ENCODE results near the gene ARHGEF28. TPM values are rescaled to one million over a fixed set of nuclear protein-coding genes. Genes with fewer than 3 reads are reported as not detected.

The ARHGEF28 gene
- total and polyA plus RNA-seq, 8 donors = 14.9 to 36.2 (median 24.6) TPM

DNA sequence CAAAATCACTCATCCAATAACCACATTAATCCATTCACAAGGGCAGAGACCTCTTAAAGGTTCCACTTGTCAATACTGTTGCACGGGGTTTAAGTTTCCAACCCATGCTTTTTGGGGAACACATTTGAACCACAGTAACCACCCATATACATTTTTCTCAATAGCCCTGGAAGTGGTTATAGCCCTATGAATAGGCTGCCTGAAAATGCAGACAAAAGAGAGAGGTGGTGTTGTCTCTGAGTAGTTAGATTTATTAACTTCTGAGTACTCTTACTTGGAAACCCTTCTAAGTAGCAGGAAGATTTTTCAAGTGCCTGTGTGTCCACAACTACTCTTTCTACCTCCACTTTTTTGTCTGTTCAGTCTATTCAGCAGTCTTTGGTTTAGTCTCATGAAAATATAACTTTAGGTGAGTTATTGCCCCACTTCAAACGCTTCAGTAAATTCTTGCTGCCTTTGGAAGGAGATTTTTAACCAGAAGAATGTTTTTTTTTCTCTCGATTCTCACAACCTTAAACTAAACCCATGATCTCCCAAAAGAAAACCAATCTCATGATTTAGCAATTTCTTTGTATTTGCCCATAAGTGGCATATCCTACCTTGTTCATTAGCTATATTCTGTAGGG lies 42.6 kb downstream of the ARHGEF28 start:
- TF ChIP-seq, protein P1, sequence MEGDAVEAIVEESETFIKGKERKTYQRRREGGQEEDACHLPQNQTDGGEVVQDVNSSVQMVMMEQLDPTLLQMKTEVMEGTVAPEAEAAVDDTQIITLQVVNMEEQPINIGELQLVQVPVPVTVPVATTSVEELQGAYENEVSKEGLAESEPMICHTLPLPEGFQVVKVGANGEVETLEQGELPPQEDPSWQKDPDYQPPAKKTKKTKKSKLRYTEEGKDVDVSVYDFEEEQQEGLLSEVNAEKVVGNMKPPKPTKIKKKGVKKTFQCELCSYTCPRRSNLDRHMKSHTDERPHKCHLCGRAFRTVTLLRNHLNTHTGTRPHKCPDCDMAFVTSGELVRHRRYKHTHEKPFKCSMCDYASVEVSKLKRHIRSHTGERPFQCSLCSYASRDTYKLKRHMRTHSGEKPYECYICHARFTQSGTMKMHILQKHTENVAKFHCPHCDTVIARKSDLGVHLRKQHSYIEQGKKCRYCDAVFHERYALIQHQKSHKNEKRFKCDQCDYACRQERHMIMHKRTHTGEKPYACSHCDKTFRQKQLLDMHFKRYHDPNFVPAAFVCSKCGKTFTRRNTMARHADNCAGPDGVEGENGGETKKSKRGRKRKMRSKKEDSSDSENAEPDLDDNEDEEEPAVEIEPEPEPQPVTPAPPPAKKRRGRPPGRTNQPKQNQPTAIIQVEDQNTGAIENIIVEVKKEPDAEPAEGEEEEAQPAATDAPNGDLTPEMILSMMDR (IDR thresholded peaks at IDR 0.05) = no peak
- no peaks in the 10 kb centered on the region for H3K27me3 ChIP-seq
- intact Hi-C loops (cut with DNase I) = no loop called here
- H3K27ac ChIP-seq = no peak overlapping the region
- no peaks in the 10 kb centered on the region for H3K9me3 ChIP-seq
- DNase-seq (no peak), FAIRE-seq (no peak), ATAC-seq (no peak)
- peaks cover 23 to 37% (median 23%) of the 10 kb centered on the region in 3 donors for H3K4me1 ChIP-seq
- H3K4me3 ChIP-seq = no peak overlapping the region
- no peaks in the 10 kb centered on the region for H3K36me3 ChIP-seq
- 84 to 90% methylated on average over 3 of the region's 3 CpGs for WGBS, 2 donors

DNA sequence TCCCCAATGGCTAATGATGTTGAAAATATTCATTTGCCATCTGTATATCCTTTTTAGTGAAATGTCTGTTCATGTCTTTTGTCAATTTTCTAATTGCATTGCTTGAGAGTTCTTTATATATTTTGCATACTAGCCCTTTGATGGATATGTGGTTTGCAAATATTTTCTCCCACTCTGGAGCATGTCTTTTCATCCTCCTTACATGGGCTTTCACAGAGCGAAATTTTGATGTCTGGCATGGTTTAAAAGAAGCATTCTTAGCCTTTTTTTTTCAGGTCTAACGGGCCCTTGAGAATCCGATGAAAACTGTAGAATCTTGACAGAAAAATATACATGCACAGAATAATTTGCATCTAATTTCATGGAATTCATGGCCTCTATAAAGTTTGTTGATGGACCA lies 44.7 kb downstream of the ARHGEF28 start:
- intact Hi-C loops (cut with DNase I) = loop anchor here in 1 of 3 donors (10.0 kb wide), 1 partner anchor 46 kb away; the partner anchor contains the start of gene ARHGEF28
- Histone ChIP-seq H3K27ac (no peak overlapping the region), H3K4me1 (peaks cover 30 to 41% (median 32%) of the 10 kb centered on the region in 3 donors), H3K27me3 (no peaks in the 10 kb centered on the region), H3K9me3 (no peaks in the 10 kb centered on the region), H3K36me3 (no peaks in the 10 kb centered on the region), H3K4me3 (no peak overlapping the region)
- DNase-seq (no peak), ATAC-seq (no peak), FAIRE-seq (no peak)
- WGBS, 2 donors = 86 to 93% methylated on average over 3 of the region's 3 CpGs
- TF ChIP-seq, protein P1 (IDR thresholded peaks at IDR 0.05) = no peak

DNA sequence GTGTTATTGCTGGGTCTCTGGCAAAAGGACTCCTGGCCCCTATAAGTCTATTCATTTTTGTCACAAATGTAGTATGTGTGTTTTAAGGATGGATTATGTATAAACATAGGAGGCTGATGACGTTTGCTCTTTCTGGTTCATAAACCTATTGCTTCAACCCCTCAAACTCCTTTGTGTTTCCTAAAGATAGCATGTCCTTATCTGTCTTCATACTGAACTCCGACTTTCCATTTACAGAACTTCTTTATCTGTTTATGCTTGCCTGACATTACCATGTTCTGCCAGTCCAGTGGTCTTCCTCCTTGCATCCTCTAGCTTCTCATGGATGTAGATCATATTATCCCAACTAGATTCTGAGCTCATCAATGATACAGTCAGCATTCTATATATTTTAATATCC lies 46.1 kb downstream of the ARHGEF28 start:
- Histone ChIP-seq H3K27me3 (no peaks in the 10 kb centered on the region), H3K4me3 (no peak overlapping the region), H3K27ac (no peak overlapping the region), H3K4me1 (peaks cover 38 to 46% (median 38%) of the 10 kb centered on the region in 3 donors), H3K9me3 (no peaks in the 10 kb centered on the region), H3K36me3 (no peaks in the 10 kb centered on the region)
- FAIRE-seq (no peak), DNase-seq (no peak), ATAC-seq (no peak)
- TF ChIP-seq, protein P1 (IDR thresholded peaks at IDR 0.05) = no peak
- intact Hi-C loops (cut with DNase I) = loop anchor here in 1 of 3 donors (10.0 kb wide), 1 partner anchor 47 kb away; the partner anchor contains the start of gene ARHGEF28
- WGBS, 2 donors = 28 to 33% methylated on average over 2 of the region's 2 CpGs

DNA sequence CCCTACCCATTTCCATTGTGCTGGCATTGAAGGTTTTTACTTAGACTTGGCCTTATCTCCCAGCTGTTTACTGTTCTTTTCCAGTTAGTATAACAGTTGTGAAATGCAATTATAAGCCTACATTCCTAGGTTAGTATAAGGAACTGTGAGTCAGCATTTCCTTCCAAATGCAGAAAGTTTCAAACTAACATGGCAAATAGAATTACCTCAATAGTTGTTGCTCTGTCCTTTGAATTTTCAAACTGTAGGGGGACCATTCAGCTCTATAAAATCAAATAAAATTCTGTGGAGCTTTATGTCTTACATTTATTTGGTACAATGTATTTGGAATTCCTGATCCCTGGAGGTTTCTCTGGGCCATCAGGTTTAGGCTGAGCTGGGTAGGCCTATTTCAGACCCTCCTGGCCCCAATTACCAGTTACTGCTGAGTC lies 47.2 kb downstream of the ARHGEF28 start:
- DNase-seq (no peak), ATAC-seq (peak; percentile 78 to 89 (median 88)), FAIRE-seq (peak; percentile 43)
- peak overlapping the region in 2 of 4 donors; percentile 48 to 82 for H3K27ac ChIP-seq
- intact Hi-C loops (cut with DNase I) = loop anchor here in 1 of 3 donors (10.0 kb wide), 1 partner anchor 48 kb away; the partner anchor contains the start of gene ARHGEF28
- peaks cover 46 to 57% (median 49%) of the 10 kb centered on the region in 3 donors for H3K4me1 ChIP-seq
- TF ChIP-seq, protein P1 (IDR thresholded peaks at IDR 0.05) = no peak
- H3K9me3 ChIP-seq = no peaks in the 10 kb centered on the region
- H3K4me3 ChIP-seq = no peak overlapping the region
- no peaks in the 10 kb centered on the region for H3K36me3 ChIP-seq
- H3K27me3 ChIP-seq = no peaks in the 10 kb centered on the region

DNA sequence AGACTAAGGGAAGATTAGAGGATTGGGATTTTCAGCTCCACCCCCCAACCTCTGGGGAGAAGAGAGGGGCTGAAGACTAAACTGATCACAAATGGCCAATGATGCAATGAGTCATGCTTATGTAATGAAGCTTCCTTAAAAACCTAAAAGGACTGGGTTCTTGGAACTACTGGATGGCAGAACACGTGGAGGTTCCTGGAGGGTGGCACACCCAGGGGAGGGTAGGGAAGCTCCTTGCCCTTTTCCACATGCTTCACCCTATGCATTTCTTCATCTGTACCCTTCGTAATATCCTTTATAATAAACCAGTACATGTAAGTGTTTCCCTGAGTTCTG lies 48.6 kb downstream of the ARHGEF28 start:
- no peaks in the 10 kb centered on the region for H3K36me3 ChIP-seq
- ATAC-seq = no peak
- no peak for FAIRE-seq
- H3K27me3 ChIP-seq = no peaks in the 10 kb centered on the region
- DNase-seq = no peak
- H3K9me3 ChIP-seq = no peaks in the 10 kb centered on the region
- H3K4me1 ChIP-seq = peaks cover 47 to 59% (median 58%) of the 10 kb centered on the region in 3 donors
- intact Hi-C loops (cut with DNase I) = loop anchor here in 1 of 3 donors (10.0 kb wide), 1 partner anchor 50 kb away; the partner anchor contains the start of gene ARHGEF28
- TF ChIP-seq, protein P1 (IDR thresholded peaks at IDR 0.05) = no peak
- peak overlapping the region in 2 of 4 donors; percentile 48 to 82 for H3K27ac ChIP-seq
- WGBS, 2 donors = 72 to 82% methylated on average over 2 of the region's 2 CpGs
- no peak overlapping the region for H3K4me3 ChIP-seq

Measured in pancreas (tissue), 10 donors.